Measurements from ENCODE around the gene HAO1.
A peak's percentile ranks its signal among the peaks of the same experiment; 100 is the strongest.

The HAO1 gene

GRCh38 chr20:7935027-7935551 lies 5.2 kb downstream of the HAO1 start:
- no peak for DNase-seq
- in situ Hi-C loops (cut with MboI; ENCODE audit: low pct_unique_long_range_greater_than_20kb, low sequenced_read_pairs), result no loop called here

- in situ Hi-C loops (cut with MboI; ENCODE audit: low pct_unique_long_range_greater_than_20kb, low sequenced_read_pairs), result no loop called here
- DNase-seq, result no peak
These were observed 6.9 kb downstream of the HAO1 start for GRCh38 chr20:7933346-7933745.

- DNase-seq, result peak; percentile 14
- in situ Hi-C loops (cut with MboI; ENCODE audit: low pct_unique_long_range_greater_than_20kb, low sequenced_read_pairs), result no loop called here
These were observed 9.9 kb downstream of the HAO1 start for GRCh38 chr20:7930343-7930742.

GRCh38 chr20:7926767-7927166 lies 13.5 kb downstream of the HAO1 start:
- in situ Hi-C loops (cut with MboI; ENCODE audit: low pct_unique_long_range_greater_than_20kb, low sequenced_read_pairs), result no loop called here
- DNase-seq, result peak; percentile 11

- in situ Hi-C loops (cut with MboI; ENCODE audit: low pct_unique_long_range_greater_than_20kb, low sequenced_read_pairs), result no loop called here
- DNase-seq, result no peak
These were observed 13.9 kb downstream of the HAO1 start for GRCh38 chr20:7926323-7926722.

- no peak for DNase-seq
- in situ Hi-C loops (cut with MboI; ENCODE audit: low pct_unique_long_range_greater_than_20kb, low sequenced_read_pairs), result no loop called here
These were observed 15.6 kb downstream of the HAO1 start for GRCh38 chr20:7924692-7925091.

- in situ Hi-C loops (cut with MboI; ENCODE audit: low pct_unique_long_range_greater_than_20kb, low sequenced_read_pairs), result no loop called here
- DNase-seq, result no peak
These were observed 23.6 kb downstream of the HAO1 start for GRCh38 chr20:7916648-7917047.

GRCh38 chr20:7912551-7912950 lies 27.7 kb downstream of the HAO1 start:
- DNase-seq, result no peak
- in situ Hi-C loops (cut with MboI; ENCODE audit: low pct_unique_long_range_greater_than_20kb, low sequenced_read_pairs), result no loop called here

GRCh38 chr20:7911586-7912330 lies 28.5 kb downstream of the HAO1 start:
- no peak for DNase-seq
- in situ Hi-C loops (cut with MboI; ENCODE audit: low pct_unique_long_range_greater_than_20kb, low sequenced_read_pairs), result no loop called here

- in situ Hi-C loops (cut with MboI; ENCODE audit: low pct_unique_long_range_greater_than_20kb, low sequenced_read_pairs), result no loop called here
- DNase-seq, result no peak
These were observed 31.4 kb downstream of the HAO1 start for GRCh38 chr20:7908905-7909304.

GRCh38 chr20:7903429-7903828 lies 36.8 kb downstream of the HAO1 start:
- in situ Hi-C loops (cut with MboI; ENCODE audit: low pct_unique_long_range_greater_than_20kb, low sequenced_read_pairs), result no loop called here
- DNase-seq, result no peak

GRCh38 chr20:7902879-7903278 lies 37.4 kb downstream of the HAO1 start:
- in situ Hi-C loops (cut with MboI; ENCODE audit: low pct_unique_long_range_greater_than_20kb, low sequenced_read_pairs), result no loop called here

GRCh38 chr20:7897781-7898364 lies 42.4 kb downstream of the HAO1 start:
- DNase-seq, result no peak
- in situ Hi-C loops (cut with MboI; ENCODE audit: low pct_unique_long_range_greater_than_20kb, low sequenced_read_pairs), result no loop called here

More at GRCh38 chr20:7902879-7903278, 37.4 kb downstream of the HAO1 start:
- DNase-seq, result no peak

- in situ Hi-C loops (cut with MboI; ENCODE audit: low pct_unique_long_range_greater_than_20kb, low sequenced_read_pairs), result no loop called here
- no peak for DNase-seq
These were observed 47.1 kb downstream of the HAO1 start for GRCh38 chr20:7893014-7893730.

- DNase-seq, result no peak
- in situ Hi-C loops (cut with MboI; ENCODE audit: low pct_unique_long_range_greater_than_20kb, low sequenced_read_pairs), result no loop called here
These were observed 48.6 kb downstream of the HAO1 start for GRCh38 chr20:7891705-7892104.

- in situ Hi-C loops (cut with MboI; ENCODE audit: low pct_unique_long_range_greater_than_20kb, low sequenced_read_pairs), result no loop called here
- no peak for DNase-seq
These were observed 50.5 kb downstream of the HAO1 start for GRCh38 chr20:7889736-7890135.

GRCh38 chr20:7883741-7884140 lies 56.5 kb downstream of the HAO1 start:
- no peak for DNase-seq
- in situ Hi-C loops (cut with MboI; ENCODE audit: low pct_unique_long_range_greater_than_20kb, low sequenced_read_pairs), result no loop called here

GRCh38 chr20:7883309-7883708 lies 56.9 kb downstream of the HAO1 start:
- in situ Hi-C loops (cut with MboI; ENCODE audit: low pct_unique_long_range_greater_than_20kb, low sequenced_read_pairs), result no loop called here

GRCh38 chr20:7882076-7882475 lies 58.2 kb downstream of the HAO1 start:
- in situ Hi-C loops (cut with MboI; ENCODE audit: low pct_unique_long_range_greater_than_20kb, low sequenced_read_pairs), result no loop called here
- no peak for DNase-seq

More at GRCh38 chr20:7883309-7883708, 56.9 kb downstream of the HAO1 start:
- DNase-seq, result no peak

- in situ Hi-C loops (cut with MboI; ENCODE audit: low pct_unique_long_range_greater_than_20kb, low sequenced_read_pairs), result no loop called here
- DNase-seq, result no peak
These were observed 58.7 kb downstream of the HAO1 start for GRCh38 chr20:7881551-7881950.
